Skin of body (tissue), 3 donors: ENCODE results near the gene FLNA. TPM values are rescaled to one million over a fixed set of nuclear protein-coding genes. Genes with fewer than 3 reads are reported as not detected.
"Not testable (repeated sequence)": the region's sequence is repeated elsewhere in the genome, so short reads cannot be mapped to it uniquely, and the experiment has no call there.

ENCODE experiments used
- DNase-seq: peaks from one replicate; lab custom pipeline; 2025; lab: John Stamatoyannopoulos, UW
- small RNA-seq: library from RNA; depleted of rRNA; stranded (forward); fragments of <200 nt; gene quantifications from one replicate; pipeline ENCODE3, GENCODE V24; 2014; ENCODE audit warnings: low replicate concordance
- total RNA-seq: library from RNA; depleted of rRNA; stranded (reverse); fragments of >200 nt; gene quantifications from one replicate; pipeline ENCODE4 v1.2.3, GENCODE V29; 2014

Gene FLNA
- total RNA-seq, 1 donor from 2014 or later: 397 TPM

GRCh38 chrX:154305541-154306205 is 68.8 kb downstream of the FLNA start:
- DNase-seq: no peak

DNA sequence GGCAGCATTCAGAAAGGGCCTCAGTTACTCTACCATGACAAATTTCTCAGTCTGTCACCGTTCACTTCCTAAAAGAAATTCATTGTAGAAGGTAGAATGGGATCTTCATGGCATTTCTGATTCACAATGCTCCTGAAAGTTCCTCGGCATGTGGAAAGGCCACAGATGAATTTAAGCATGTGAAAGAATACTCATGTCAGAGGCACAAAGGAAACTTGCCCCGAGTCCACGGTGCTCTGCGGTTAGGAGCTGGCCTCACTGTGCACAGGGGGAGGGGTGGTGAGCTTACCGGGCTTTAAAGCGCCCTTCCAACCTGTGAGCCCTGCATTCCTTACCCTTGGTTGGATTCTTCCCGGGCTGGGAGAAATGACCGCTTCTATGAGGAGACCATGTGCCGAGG is 69.6 kb downstream of the FLNA start:
- DNase-seq: no peak

DNA sequence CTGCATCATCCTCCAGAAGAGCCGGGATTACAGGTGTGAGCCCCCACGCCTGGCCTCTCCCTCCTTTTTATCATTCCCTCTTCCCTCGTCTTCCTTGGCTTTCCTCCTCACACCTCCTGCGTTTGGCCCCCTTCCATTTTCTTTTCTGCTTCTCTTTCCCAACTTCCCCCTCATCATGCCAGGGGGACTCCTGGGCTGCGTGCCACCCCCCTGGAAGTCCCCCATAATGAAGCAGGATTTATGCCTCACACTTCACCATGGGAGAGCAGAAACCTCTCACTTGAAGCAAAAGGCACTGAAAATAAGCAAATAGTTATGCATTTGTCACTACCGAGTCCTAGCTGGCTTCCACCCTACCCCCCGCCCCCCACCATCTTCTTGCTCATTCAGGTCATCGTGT is 71.0 kb downstream of the FLNA start:
- no peak for DNase-seq

- DNase-seq: not testable (repeated sequence)
Measured at GRCh38 chrX:154302998-154303397, 71.4 kb downstream of the FLNA start.

GRCh38 chrX:154300816-154301215 is 73.6 kb downstream of the FLNA start:
- DNase-seq: no peak

Small RNA genes lying within 50 kb of the gene (small RNA-seq; reads per million reads assigned to genes)
- not detected for gene SNORA70

Other genes with a start within 250 kb of the FLNA start
- not detected for gene OPN1LW, start 230.4 kb downstream of the FLNA start, total RNA-seq
- not detected for gene OPN1MW, start 192.0 kb downstream of the FLNA start, total RNA-seq
- not detected for gene OPN1MW2, start 154.9 kb downstream of the FLNA start, total RNA-seq
- not detected for gene OPN1MW3, start 117.1 kb downstream of the FLNA start, total RNA-seq
- not detected for gene TEX28, start 79.5 kb downstream of the FLNA start, total RNA-seq
- gene TKTL1, start 78.8 kb downstream of the FLNA start, total RNA-seq: 0.30 TPM
- 24.0 TPM for gene EMD, start 4.7 kb upstream of the FLNA start, total RNA-seq
- 3,686 TPM for gene RPL10, start 23.7 kb upstream of the FLNA start, total RNA-seq
- gene DNASE1L1, start 34.6 kb upstream of the FLNA start, total RNA-seq: 10.8 TPM
- gene TAFAZZIN, start 36.9 kb upstream of the FLNA start, total RNA-seq: 18.3 TPM
- gene ATP6AP1, start 54.0 kb upstream of the FLNA start, total RNA-seq: 30.3 TPM
- 58.2 TPM for gene GDI1, start 62.5 kb upstream of the FLNA start, total RNA-seq
- gene FAM50A, start 69.5 kb upstream of the FLNA start, total RNA-seq: 20.4 TPM
- gene PLXNA3, start 83.6 kb upstream of the FLNA start, total RNA-seq: 23.6 TPM
- gene LAGE3, start 104.6 kb upstream of the FLNA start, total RNA-seq: 5.2 TPM
- gene UBL4A, start 112.0 kb upstream of the FLNA start, total RNA-seq: 19.4 TPM
- 9.0 TPM for gene SLC10A3, start 116.0 kb upstream of the FLNA start, total RNA-seq
- gene FAM3A, start 141.6 kb upstream of the FLNA start, total RNA-seq: 13.7 TPM
- gene G6PD, start 172.2 kb upstream of the FLNA start, total RNA-seq: 19.5 TPM
- gene IKBKG, start 173.0 kb upstream of the FLNA start, total RNA-seq: 5.4 TPM
- gene CTAG1A, start 210.5 kb upstream of the FLNA start, total RNA-seq: not detected
- not detected for gene CTAG1B, start 244.6 kb upstream of the FLNA start, total RNA-seq